PC-9 (cell line): ENCODE measurements around the gene SLC66A1. TPM values are rescaled to one million over a fixed set of nuclear protein-coding genes. Genes with fewer than 3 reads are reported as not detected.
"Not testable (repeated sequence)": the region's sequence is repeated elsewhere in the genome, so short reads cannot be mapped to it uniquely, and the experiment has no call there.

Source experiments
- Bru-seq: library from RNA; stranded (reverse); fragments of 400-500 nt; gene quantifications from one replicate; lab custom pipeline; 2021; lab: Mats Ljungman, UMichigan
- BruChase-seq, 2 experiments: library from RNA; stranded (reverse); fragments of 400-500 nt; gene quantifications; one replicate each; lab custom pipeline; 2021; lab: Mats Ljungman, UMichigan
- BruUV-seq: library from RNA; stranded (reverse); fragments of 400-500 nt; replicated peaks from 2 replicates; lab custom pipeline; 2021; lab: Mats Ljungman, UMichigan
- CTCF ChIA-PET: fragments of 300-600 bp; sonication (Branson Sonifier 250); formaldehyde crosslinking; loops from one replicate; lab custom pipeline; 2022; ENCODE audit warnings: antibody characterized with exemption; lab: Charles Lee
- POLR2A ChIA-PET: fragments of 300-600 bp; sonication (Branson Sonifier 250); formaldehyde crosslinking; loops from one replicate; lab custom pipeline; 2022; ENCODE audit warnings: antibody characterized with exemption; ENCODE audit not compliant: unreplicated experiment; lab: Charles Lee
- DNase-seq, 2 experiments: peaks; one replicate each; pipeline versions ENCODE4 v3.0.0 to v3.0.0-alpha.2; 2015 to 2022; ENCODE audit warnings: mixed read lengths in 1 of 2
- H2AFZ ChIP-seq: fragments of 200-600 bp; sonication (generic); 2 replicates; pipeline ENCODE4 v1.8.1; 2017; ENCODE audit warnings: antibody characterized with exemption
- H3F3A ChIP-seq: fragments of 200-600 bp; sonication (generic); 2 replicates; pipeline ENCODE4 v1.8.1; 2017; ENCODE audit warnings: antibody characterized with exemption, mild to moderate bottlenecking, low read depth; ENCODE audit not compliant: insufficient read depth
- H3K27ac ChIP-seq: fragments of 200-600 bp; sonication (generic); 2 replicates; pipeline ENCODE4 v1.6.1; 2016; ENCODE audit warnings: mixed run types
- H3K27me3 ChIP-seq: fragments of 200-600 bp; sonication (generic); 2 replicates; pipeline ENCODE4 v1.6.1; 2016; ENCODE audit warnings: low read depth, mixed run types; ENCODE audit not compliant: insufficient read depth
- H3K36me3 ChIP-seq: fragments of 200-600 bp; sonication (generic); 2 replicates; pipeline ENCODE4 v1.6.1; 2016; ENCODE audit warnings: low read depth, mixed run types
- H3K4me1 ChIP-seq: fragments of 200-600 bp; sonication (generic); replicated peaks from 2 replicates; pipeline ENCODE4 v1.6.1; 2016; ENCODE audit warnings: mixed run types; ENCODE audit not compliant: insufficient read depth
- H3K4me2 ChIP-seq: fragments of 200-600 bp; sonication (generic); 2 replicates; pipeline ENCODE4 v1.6.1; 2017; ENCODE audit warnings: mixed run types
- H3K4me3 ChIP-seq: fragments of 200-600 bp; sonication (generic); 2 replicates; pipeline ENCODE4 v1.6.1; 2016; ENCODE audit warnings: mixed run types
- H3K79me2 ChIP-seq: fragments of 200-600 bp; sonication (generic); 2 replicates; pipeline ENCODE4 v1.6.1; 2017; ENCODE audit warnings: low read depth, mixed run types
- H3K9me2 ChIP-seq: fragments of 200-600 bp; sonication (generic); 2 replicates; pipeline ENCODE4 v1.8.1; 2017; ENCODE audit warnings: mild to moderate bottlenecking; ENCODE audit not compliant: insufficient read depth
- H3K9me3 ChIP-seq: fragments of 200-600 bp; sonication (generic); 2 replicates; pipeline ENCODE4 v1.8.1; 2016; ENCODE audit warnings: low read depth; ENCODE audit not compliant: insufficient read depth
- H4K20me1 ChIP-seq: fragments of 200-600 bp; sonication (generic); 2 replicates; pipeline ENCODE4 v1.8.1; 2017; ENCODE audit not compliant: insufficient read depth
- EZH2 ChIP-seq: fragments of 200-600 bp; sonication (generic); IDR thresholded peaks from 2 replicates; pipeline ENCODE4 v1.8.0; 2017; ENCODE audit warnings: antibody characterized with exemption, low read depth
- intact Hi-C: fragments of 100-400 bp; cut with micrococcal nuclease; formaldehyde crosslinking; loops from one replicate; pipeline ENCODE4 v1.10.0; 2022; ENCODE audit not compliant: unreplicated experiment
- long read RNA-seq: library from polyadenylated mRNA; stranded (forward); transcript quantifications from one replicate; pipeline ENCODE4 v2.0.0, GENCODE V29; 2022
- total RNA-seq: library from RNA; stranded (reverse); gene quantifications from 2 replicates; pipeline ENCODE4 v1.2.3, GENCODE V29; 2021
- TF ChIP-seq, protein P1 (sequence below): fragments of 200-600 bp; sonication (generic); conservative IDR thresholded peaks from 2 replicates; pipeline ENCODE4 v1.6.1; 2017; ENCODE audit warnings: mixed run types, antibody characterized with exemption, mild to moderate bottlenecking, moderate library complexity

The SLC66A1 gene, protein sequence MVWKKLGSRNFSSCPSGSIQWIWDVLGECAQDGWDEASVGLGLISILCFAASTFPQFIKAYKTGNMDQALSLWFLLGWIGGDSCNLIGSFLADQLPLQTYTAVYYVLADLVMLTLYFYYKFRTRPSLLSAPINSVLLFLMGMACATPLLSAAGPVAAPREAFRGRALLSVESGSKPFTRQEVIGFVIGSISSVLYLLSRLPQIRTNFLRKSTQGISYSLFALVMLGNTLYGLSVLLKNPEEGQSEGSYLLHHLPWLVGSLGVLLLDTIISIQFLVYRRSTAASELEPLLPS
- total RNA-seq (13.8 and 15.1 TPM in 2 replicates), Bru-seq, nascent RNA (percentile 58 among the genes with signal in this experiment), BruChase-seq, experiment 1, labeled RNA remaining after a 2-hour chase (percentile 46 among the genes with signal in this experiment), BruChase-seq, experiment 2, labeled RNA remaining after a 6-hour chase (percentile 59 among the genes with signal in this experiment)
- long read RNA-seq, transcript PQLC2-202 (9 exons, 1,805 nt), result major isoform, 17 of 33 reads
- long read RNA-seq, partial matches to known transcripts, result 0 of 33 reads
- long read RNA-seq, other reads (novel, unspliced or antisense), result 12 of 33 reads

DNA sequence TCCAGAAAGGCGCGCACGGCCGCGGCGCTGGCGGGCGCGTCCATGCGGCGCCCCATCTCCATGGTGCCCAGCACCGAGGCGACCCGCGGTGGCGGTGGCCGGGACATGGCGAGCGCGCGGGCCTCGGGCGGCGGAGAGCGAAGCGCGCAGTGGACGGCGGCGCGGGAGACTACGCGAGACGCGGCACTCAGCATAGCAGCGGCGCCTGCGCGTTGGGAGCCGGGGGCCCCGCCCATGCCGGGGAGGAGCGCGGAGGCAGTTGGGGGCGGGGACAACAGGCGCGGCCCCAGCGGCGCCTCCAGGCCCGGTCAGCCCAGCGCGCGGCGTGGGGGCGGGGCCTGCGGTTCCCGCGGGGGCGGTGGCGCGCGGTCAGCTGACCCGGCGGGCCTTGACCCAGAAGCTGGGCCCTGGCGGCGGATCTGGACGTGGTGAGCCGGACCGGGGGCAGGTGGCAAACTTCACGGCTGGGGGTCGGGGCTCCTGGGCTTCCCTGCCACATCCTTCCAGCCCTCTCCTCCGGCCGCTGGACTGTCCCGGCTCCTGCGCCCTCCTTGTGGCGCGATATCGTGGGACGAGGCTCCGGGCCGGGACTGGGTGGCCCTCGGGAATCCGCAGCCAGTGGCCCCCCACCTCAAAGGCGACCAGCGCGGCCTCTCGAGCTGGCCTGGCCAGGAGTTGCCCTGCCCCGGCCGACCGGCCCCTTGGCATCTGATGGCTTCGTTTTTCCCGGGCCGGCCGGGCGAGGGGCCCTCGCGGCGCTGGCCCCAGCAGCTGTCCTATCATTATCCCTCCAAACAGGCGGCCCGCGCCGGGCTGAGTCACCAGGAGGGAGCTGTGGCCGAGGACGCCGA, at the start of gene SLC66A1, which contains the start of gene AKR7A2:
SLC66A1 (plus strand) TSS at position 396 of the 851 bp plus-strand sequence. CDS start 5,352 bp downstream, outside the sequence.
AKR7A2 (minus strand) TSS at position 214 of the 851 bp plus-strand sequence; CDS start at position 194, 20 bp downstream.
- H3K4me2 ChIP-seq, result peak within 1 kb of the TSS; percentile 92
- H3K4me3 ChIP-seq, result peak within 1 kb of the TSS; percentile 75
- peaks cover 6% of the 10 kb centered on the region; the same call in 1 of the 2 replicates for H4K20me1 ChIP-seq
- TF ChIP-seq, protein P1, sequence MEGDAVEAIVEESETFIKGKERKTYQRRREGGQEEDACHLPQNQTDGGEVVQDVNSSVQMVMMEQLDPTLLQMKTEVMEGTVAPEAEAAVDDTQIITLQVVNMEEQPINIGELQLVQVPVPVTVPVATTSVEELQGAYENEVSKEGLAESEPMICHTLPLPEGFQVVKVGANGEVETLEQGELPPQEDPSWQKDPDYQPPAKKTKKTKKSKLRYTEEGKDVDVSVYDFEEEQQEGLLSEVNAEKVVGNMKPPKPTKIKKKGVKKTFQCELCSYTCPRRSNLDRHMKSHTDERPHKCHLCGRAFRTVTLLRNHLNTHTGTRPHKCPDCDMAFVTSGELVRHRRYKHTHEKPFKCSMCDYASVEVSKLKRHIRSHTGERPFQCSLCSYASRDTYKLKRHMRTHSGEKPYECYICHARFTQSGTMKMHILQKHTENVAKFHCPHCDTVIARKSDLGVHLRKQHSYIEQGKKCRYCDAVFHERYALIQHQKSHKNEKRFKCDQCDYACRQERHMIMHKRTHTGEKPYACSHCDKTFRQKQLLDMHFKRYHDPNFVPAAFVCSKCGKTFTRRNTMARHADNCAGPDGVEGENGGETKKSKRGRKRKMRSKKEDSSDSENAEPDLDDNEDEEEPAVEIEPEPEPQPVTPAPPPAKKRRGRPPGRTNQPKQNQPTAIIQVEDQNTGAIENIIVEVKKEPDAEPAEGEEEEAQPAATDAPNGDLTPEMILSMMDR, result no peak
- no peak for TF ChIP-seq EZH2
- H3K4me1 ChIP-seq, result peaks cover 11% of the 10 kb centered on the region
- no peak within 1 kb of the TSS for H3K27ac ChIP-seq
- no peaks in the 10 kb centered on the region for H3K9me3 ChIP-seq
- CTCF ChIA-PET, result no interaction called here
- POLR2A ChIA-PET, result interaction anchor here (0.6 to 0.9 kb wide), 2 partner anchors 24 to 134 kb away, joined by 3 to 6 read pairs; no protein-coding TSS in a partner anchor
- intact Hi-C loops, result loop anchor here (5.0 kb wide), 1 partner anchor 60 kb away; the partner anchor contains the start of genes EMC1 and MRTO4
- no TSS peak for BruUV-seq
- peak within 1 kb of the TSS; percentile 86 for H2AFZ ChIP-seq
- H3K27me3 ChIP-seq, result no peaks in the 10 kb centered on the region
- peak; percentile 69 to 91 for DNase-seq
- H3K79me2 ChIP-seq, result peaks cover 12% of the 10 kb centered on the region
- no peaks in the 10 kb centered on the region for H3K9me2 ChIP-seq
- H3F3A ChIP-seq, result no peaks in the 10 kb centered on the region
- no peaks in the 10 kb centered on the region for H3K36me3 ChIP-seq

DNA sequence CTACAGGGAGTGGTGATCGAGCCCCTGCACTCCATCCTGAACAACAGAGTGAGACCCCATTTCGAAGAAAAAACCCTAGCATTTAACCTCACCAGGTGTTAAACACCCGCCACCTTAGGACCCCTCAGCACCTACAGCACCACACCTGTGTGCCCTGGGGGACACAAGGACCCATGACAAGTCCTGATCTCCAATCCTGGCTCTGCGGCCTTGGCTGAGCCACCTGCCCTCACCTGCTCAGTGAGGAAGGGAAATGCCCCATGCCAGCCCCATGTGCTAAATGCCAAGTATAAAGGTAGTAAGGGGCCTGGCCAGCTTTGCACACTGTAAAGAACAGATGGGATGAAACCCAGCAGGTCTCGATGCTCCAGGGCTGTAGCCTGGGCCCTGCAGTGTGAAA, 49.4 kb upstream of the SLC66A1 start:
- no peak overlapping the region for H3K4me3 ChIP-seq
- no peak overlapping the region for H2AFZ ChIP-seq
- H3K4me1 ChIP-seq, result no peaks in the 10 kb centered on the region
- no peaks in the 10 kb centered on the region; the same call in 1 of the 2 replicates for H4K20me1 ChIP-seq
- CTCF ChIA-PET, result no interaction called here
- no TSS peak for BruUV-seq
- TF ChIP-seq, protein P1, result no peak
- no peak for TF ChIP-seq EZH2
- H3K4me2 ChIP-seq, result no peak overlapping the region
- POLR2A ChIA-PET, result interaction anchor here (0.7 kb wide), 1 partner anchor 10 kb away, joined by 9 read pairs; no protein-coding TSS in a partner anchor
- H3K27me3 ChIP-seq, result no peaks in the 10 kb centered on the region
- no peak for DNase-seq
- H3K9me2 ChIP-seq, result no peaks in the 10 kb centered on the region
- no peaks in the 10 kb centered on the region for H3K9me3 ChIP-seq
- intact Hi-C loops, result no loop called here
- H3K36me3 ChIP-seq, result no peaks in the 10 kb centered on the region
- H3F3A ChIP-seq, result no peaks in the 10 kb centered on the region
- H3K27ac ChIP-seq, result no peak overlapping the region
- no peaks in the 10 kb centered on the region for H3K79me2 ChIP-seq

DNA sequence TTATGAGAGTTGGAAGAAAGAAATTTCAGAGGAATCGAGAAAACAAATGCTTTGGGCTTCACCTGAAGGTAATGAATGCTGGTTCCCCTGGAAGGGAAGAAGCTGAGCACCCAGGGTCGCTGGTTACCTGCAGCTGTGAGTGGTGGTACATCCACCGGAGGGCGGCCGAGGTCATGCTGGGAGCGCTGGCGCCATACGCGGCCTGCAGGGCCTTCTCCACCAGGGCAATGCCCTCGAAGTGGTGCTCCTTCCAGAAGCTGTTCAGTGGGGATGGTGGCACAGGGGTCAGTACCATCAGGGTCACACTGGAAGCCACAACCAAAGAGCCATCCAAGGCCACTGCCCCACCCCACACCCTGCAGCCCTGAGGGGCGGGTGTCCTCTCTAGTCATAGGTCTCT, 43.7 kb upstream of the SLC66A1 start:
- Histone ChIP-seq H3K79me2 (no peaks in the 10 kb centered on the region), H3F3A (no peaks in the 10 kb centered on the region), H4K20me1 (no peaks in the 10 kb centered on the region), H2AFZ (no peak overlapping the region), H3K4me2 (no peak overlapping the region), H3K36me3 (no peaks in the 10 kb centered on the region), H3K4me1 (no peaks in the 10 kb centered on the region), H3K27me3 (no peaks in the 10 kb centered on the region), H3K9me2 (no peaks in the 10 kb centered on the region), H3K27ac (no peak overlapping the region), H3K9me3 (no peaks in the 10 kb centered on the region), H3K4me3 (no peak overlapping the region)
- intact Hi-C loops, result no loop called here
- POLR2A ChIA-PET, result no interaction called here
- no peak for DNase-seq
- TF ChIP-seq, protein P1, result no peak
- TF ChIP-seq EZH2, result no peak
- no TSS peak for BruUV-seq
- CTCF ChIA-PET, result no interaction called here

DNA sequence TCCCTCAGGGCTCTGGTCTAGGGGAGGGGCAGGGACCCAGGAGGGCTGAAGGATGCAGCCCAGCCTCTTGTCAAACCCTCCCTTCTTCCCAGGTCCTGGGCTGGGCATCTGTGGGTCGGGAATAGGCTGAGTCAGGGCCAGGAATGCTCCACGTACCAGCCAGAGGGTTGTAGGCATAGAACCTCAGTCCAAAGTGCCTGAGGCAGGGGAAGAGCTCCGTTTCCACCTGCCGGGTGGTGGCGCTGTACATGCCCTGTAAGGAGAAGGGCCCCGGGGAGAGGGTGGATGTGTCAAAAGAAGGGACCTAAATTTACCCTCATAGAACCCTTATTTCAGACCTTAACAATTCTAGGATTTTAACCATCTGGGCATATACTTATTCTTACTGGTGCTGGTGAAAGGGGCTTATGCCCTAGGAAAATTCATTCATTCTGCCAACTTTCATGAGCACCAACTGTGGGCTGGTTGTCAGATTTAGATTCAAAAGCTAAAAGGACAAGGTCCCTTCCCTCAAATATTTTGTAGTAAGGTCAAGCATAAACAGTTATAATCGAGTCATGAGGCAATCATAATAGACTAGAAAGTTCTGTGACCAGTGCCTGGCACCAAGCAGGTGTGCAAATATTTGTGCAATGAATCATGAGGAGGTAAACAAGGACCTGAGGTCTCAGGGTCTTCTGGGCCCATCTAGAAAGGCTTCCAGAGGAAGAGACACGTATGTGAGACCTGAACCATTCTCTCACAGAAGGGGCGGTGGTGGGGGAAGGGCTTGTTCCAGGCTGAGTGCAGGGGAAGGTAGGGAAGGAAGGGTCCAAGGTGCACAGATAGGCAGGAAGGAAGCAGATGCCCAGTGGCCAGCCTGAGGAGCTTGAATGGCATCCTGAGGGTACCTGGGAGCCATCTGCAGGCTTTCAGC, 42.4 kb upstream of the SLC66A1 start:
- CTCF ChIA-PET, intact Hi-C loops, POLR2A ChIA-PET: not testable (repeated sequence)

More for the DNA sequence above, 42.4 kb upstream of the SLC66A1 start:
- H3K36me3 ChIP-seq, H3K27ac ChIP-seq, H3K9me2 ChIP-seq, H3K4me3 ChIP-seq, H3F3A ChIP-seq, DNase-seq, H3K4me2 ChIP-seq, BruUV-seq, H3K79me2 ChIP-seq, H3K4me1 ChIP-seq, H3K9me3 ChIP-seq, H2AFZ ChIP-seq, H4K20me1 ChIP-seq, H3K27me3 ChIP-seq: not testable (repeated sequence)
